Neural cell (in vitro differentiated cells): ENCODE measurements around the gene ATE1.

Source experiments
- TAF1 ChIP-seq: IDR thresholded peaks from 2 replicates; pipeline ENCODE4 v1.6.1; 2012; ENCODE audit warnings: low read depth
- TF ChIP-seq, protein P1 (sequence below): fragments of 450-650 bp; IDR thresholded peaks from 2 replicates; pipeline ENCODE4 v1.5.1; 2014; ENCODE audit warnings: antibody characterized with exemption, mild to moderate bottlenecking, moderate library complexity; ENCODE audit not compliant: poor library complexity, severe bottlenecking

DNA sequence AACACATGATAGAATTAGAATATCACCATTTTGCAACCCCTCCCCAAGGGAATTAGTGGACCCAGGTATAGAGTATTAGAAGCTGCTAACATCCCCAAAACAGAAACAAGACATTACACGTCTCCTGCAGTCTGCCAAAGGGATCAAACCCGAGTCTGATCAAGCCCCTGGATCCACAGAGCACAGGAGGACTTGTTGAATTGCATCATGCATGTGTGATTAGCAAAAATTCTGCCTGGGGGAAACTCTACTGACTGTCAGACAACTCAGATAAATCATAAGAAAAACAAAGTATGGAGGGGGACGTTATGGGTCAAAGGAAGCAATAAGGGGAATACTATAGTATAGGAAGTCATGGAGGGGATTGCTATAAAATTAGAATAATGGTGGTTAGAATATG, 212.8 kb downstream of the ATE1 start:
- TF ChIP-seq TAF1, result no peak
- TF ChIP-seq, protein P1, sequence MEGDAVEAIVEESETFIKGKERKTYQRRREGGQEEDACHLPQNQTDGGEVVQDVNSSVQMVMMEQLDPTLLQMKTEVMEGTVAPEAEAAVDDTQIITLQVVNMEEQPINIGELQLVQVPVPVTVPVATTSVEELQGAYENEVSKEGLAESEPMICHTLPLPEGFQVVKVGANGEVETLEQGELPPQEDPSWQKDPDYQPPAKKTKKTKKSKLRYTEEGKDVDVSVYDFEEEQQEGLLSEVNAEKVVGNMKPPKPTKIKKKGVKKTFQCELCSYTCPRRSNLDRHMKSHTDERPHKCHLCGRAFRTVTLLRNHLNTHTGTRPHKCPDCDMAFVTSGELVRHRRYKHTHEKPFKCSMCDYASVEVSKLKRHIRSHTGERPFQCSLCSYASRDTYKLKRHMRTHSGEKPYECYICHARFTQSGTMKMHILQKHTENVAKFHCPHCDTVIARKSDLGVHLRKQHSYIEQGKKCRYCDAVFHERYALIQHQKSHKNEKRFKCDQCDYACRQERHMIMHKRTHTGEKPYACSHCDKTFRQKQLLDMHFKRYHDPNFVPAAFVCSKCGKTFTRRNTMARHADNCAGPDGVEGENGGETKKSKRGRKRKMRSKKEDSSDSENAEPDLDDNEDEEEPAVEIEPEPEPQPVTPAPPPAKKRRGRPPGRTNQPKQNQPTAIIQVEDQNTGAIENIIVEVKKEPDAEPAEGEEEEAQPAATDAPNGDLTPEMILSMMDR, result no peak
